SK-N-SH (cell line): ENCODE data around the gene ULK1. TPM values are rescaled to one million over a fixed set of nuclear protein-coding genes. Genes with fewer than 3 reads are reported as not detected.

Experiments used
- CTCF ChIA-PET: fragments of 300-600, 350-600 bp; formaldehyde crosslinking; extraction: SDS; loops from one replicate; lab custom pipeline; 2021; lab: Yijun Ruan, JAX
- POLR2A ChIA-PET: fragments of 350-600 bp; sonication (Branson Sonifier 250); formaldehyde crosslinking; extraction: SDS; loops from one replicate; lab custom pipeline; 2020; ENCODE audit warnings: antibody characterized with exemption, inconsistent platforms; lab: Yijun Ruan, JAX
- DNase-seq: peaks from one replicate; pipeline ENCODE4 v3.0.0; 2012
- H2AFZ ChIP-seq: fragments of 200-600 bp; sonication (generic); 2 replicates; pipeline ENCODE4 v1.8.1; 2016; ENCODE audit warnings: antibody characterized with exemption, mild to moderate bottlenecking, low read depth
- H3F3A ChIP-seq: fragments of 200-600 bp; sonication (generic); replicated peaks from 2 replicates; pipeline ENCODE3; 2016; ENCODE audit warnings: antibody characterized with exemption, mild to moderate bottlenecking; ENCODE audit not compliant: insufficient read depth
- H3K27ac ChIP-seq, 2 experiments: fragments of 200-500 bp in 1 of 2; fragments of 200-600 bp in 1 of 2; sonication (Bioruptor generic) in 1 of 2; sonication (generic), shearing (Covaris generic) in 1 of 2; 2 replicates each; pipeline versions ENCODE4 v1.5.1 to v1.6.1; 2014 to 2016; ENCODE audit warnings: low read depth in 2 of 2, inconsistent platforms in 1 of 2, low read length in 1 of 2, mild to moderate bottlenecking in 1 of 2, mixed read lengths in 1 of 2
- H3K27me3 ChIP-seq: fragments of 200-600 bp; sonication (generic), shearing (Covaris generic); 2 replicates; pipeline ENCODE4 v1.6.1; 2016; ENCODE audit warnings: mixed run types; ENCODE audit not compliant: insufficient read depth
- H3K36me3 ChIP-seq, 2 experiments: fragments of 200-500 bp in 1 of 2; fragments of 200-600 bp in 1 of 2; sonication (Bioruptor generic) in 1 of 2; sonication (generic) in 1 of 2; replicated peaks in 1 of 2; 2 replicates each; pipeline versions ENCODE3 to v1.5.1; 2014 to 2016; ENCODE audit warnings: low read length in 1 of 2, mild to moderate bottlenecking in 1 of 2; ENCODE audit not compliant: insufficient read depth in 2 of 2, control insufficient read depth in 1 of 2
- H3K4me1 ChIP-seq, 2 experiments: fragments of 200-500 bp in 1 of 2; fragments of 200-600 bp in 1 of 2; sonication (Bioruptor generic) in 1 of 2; sonication (generic), shearing (Covaris generic) in 1 of 2; 2 replicates each; pipeline versions ENCODE4 v1.5.1 to v1.6.1; 2014 to 2016; ENCODE audit warnings: low read depth in 1 of 2, low read length in 1 of 2, mixed run types in 1 of 2; ENCODE audit not compliant: insufficient read depth in 2 of 2, control insufficient read depth in 1 of 2
- H3K4me2 ChIP-seq: fragments of 200-600 bp; sonication (generic), shearing (Covaris generic); 2 replicates; pipeline ENCODE4 v1.6.1; 2017; ENCODE audit warnings: mixed run types
- H3K4me3 ChIP-seq, 2 experiments: fragments of 200-500 bp in 1 of 2; fragments of 200-600 bp in 1 of 2; sonication (Bioruptor generic) in 1 of 2; sonication (generic), shearing (Covaris generic) in 1 of 2; 2 replicates each; pipeline versions ENCODE4 v1.5.1 to v1.8.1; 2014 to 2016; ENCODE audit warnings: low read depth in 2 of 2, inconsistent platforms in 1 of 2, low read length in 1 of 2, mild to moderate bottlenecking in 1 of 2, mixed read lengths in 1 of 2, moderate library complexity in 1 of 2
- H3K79me2 ChIP-seq: fragments of 200-600 bp; sonication (generic); 2 replicates; pipeline ENCODE4 v1.8.1; 2017; ENCODE audit warnings: mild to moderate bottlenecking; ENCODE audit not compliant: insufficient read depth
- H3K9ac ChIP-seq: fragments of 200-600 bp; sonication (generic); 2 replicates; pipeline ENCODE4 v1.6.1; 2017; ENCODE audit warnings: mixed run types
- H3K9me2 ChIP-seq: fragments of 200-600 bp; sonication (generic); 2 replicates; pipeline ENCODE4 v1.6.1; 2017; ENCODE audit warnings: mixed run types
- H3K9me3 ChIP-seq: fragments of 200-600 bp; sonication (generic); 2 replicates; pipeline ENCODE4 v1.6.1; 2017; ENCODE audit warnings: mixed run types, mild to moderate bottlenecking, moderate library complexity
- H4K20me1 ChIP-seq: fragments of 200-600 bp; sonication (generic); 2 replicates; pipeline ENCODE4 v1.6.1; 2017; ENCODE audit warnings: mild to moderate bottlenecking, mixed run types; ENCODE audit not compliant: insufficient read depth
- CTCF ChIP-seq: fragments of 200-600 bp; sonication (generic); IDR thresholded peaks from 2 replicates; pipeline ENCODE4 v1.6.1; 2017; ENCODE audit warnings: antibody characterized with exemption, mild to moderate bottlenecking, moderate library complexity
- ELF1 ChIP-seq: IDR thresholded peaks from 2 replicates; pipeline ENCODE4 v1.4.0; 2012
- EP300 ChIP-seq, 2 experiments: IDR thresholded peaks; 2 replicates each; pipeline versions ENCODE4 v1.4.0 to v1.6.1; 2012; ENCODE audit warnings: borderline replicate concordance in 1 of 2, low read depth in 1 of 2, low read length in 1 of 2
- EZH2phosphoT487 ChIP-seq: fragments of 200-600 bp; sonication (generic); IDR thresholded peaks from 2 replicates; pipeline ENCODE4 v1.6.1; 2017; ENCODE audit warnings: low read depth, mixed run types, mild to moderate bottlenecking, antibody characterized with exemption, moderate library complexity, borderline replicate concordance
- GATA2 ChIP-seq: sonication (generic); formaldehyde crosslinking; IDR thresholded peaks from 2 replicates; pipeline ENCODE4 v1.5.0; 2020; ENCODE audit warnings: mild to moderate bottlenecking, missing genetic modification reagents
- JUND ChIP-seq: IDR thresholded peaks from 2 replicates; pipeline ENCODE4 v1.4.0; 2012
- POLR2AphosphoS5 ChIP-seq: IDR thresholded peaks from 2 replicates; pipeline ENCODE4 v1.6.1; 2012; ENCODE audit warnings: low read depth, low read length
- RAD21 ChIP-seq: IDR thresholded peaks from 2 replicates; pipeline ENCODE4 v1.6.1; 2012; ENCODE audit warnings: mild to moderate bottlenecking, low read length
- RCOR1 ChIP-seq: fragments of 150-350 bp; IDR thresholded peaks from 2 replicates; pipeline ENCODE4 v1.6.1; 2017; ENCODE audit warnings: antibody characterized with exemption, low read length
- SIN3A ChIP-seq: IDR thresholded peaks from 2 replicates; pipeline ENCODE4 v1.6.1; 2012; ENCODE audit warnings: low read depth, mild to moderate bottlenecking, low read length, moderate library complexity, borderline replicate concordance
- TCF12 ChIP-seq: IDR thresholded peaks from 2 replicates; pipeline ENCODE4 v1.4.0; 2012
- TEAD4 ChIP-seq: IDR thresholded peaks from 2 replicates; pipeline ENCODE4 v1.4.0; 2012; ENCODE audit warnings: mild to moderate bottlenecking, borderline replicate concordance; ENCODE audit not compliant: insufficient read depth
- ZBTB33 ChIP-seq: IDR thresholded peaks from 2 replicates; pipeline ENCODE4 v1.4.0; 2012; ENCODE audit warnings: low read depth, borderline replicate concordance
- WGBS: methylation state at CpG from one replicate; pipeline ENCODE4 v1.1.6; 2017; ENCODE audit warnings: low lambda C conversion rate; 5-methylcytosine and 5-hydroxymethylcytosine counted together
- polyA plus RNA-seq, 3 experiments: library from polyadenylated mRNA; depleted of rRNA; stranded (reverse); fragments of >200 nt; gene quantifications; 2 replicates each; pipeline ENCODE4 v1.2.3, GENCODE V29; 2012
- TF ChIP-seq, protein P1 (sequence below): IDR thresholded peaks from 2 replicates; pipeline ENCODE4; 2012
- TF ChIP-seq, protein P2 (sequence below): fragments of 150-350 bp; IDR thresholded peaks from 2 replicates; pipeline ENCODE4 v1.6.1; 2016; ENCODE audit warnings: mild to moderate bottlenecking, low read depth, low read length
- TF ChIP-seq, protein P3 (sequence below): IDR thresholded peaks from 2 replicates; pipeline ENCODE4 v1.6.1; 2012; ENCODE audit warnings: mild to moderate bottlenecking, low read depth, low read length, moderate library complexity

ULK1 gene
- polyA plus RNA-seq, 1 of the 3 experiments (the other 2 are of a cell fraction): 10.7 TPM

DNA sequence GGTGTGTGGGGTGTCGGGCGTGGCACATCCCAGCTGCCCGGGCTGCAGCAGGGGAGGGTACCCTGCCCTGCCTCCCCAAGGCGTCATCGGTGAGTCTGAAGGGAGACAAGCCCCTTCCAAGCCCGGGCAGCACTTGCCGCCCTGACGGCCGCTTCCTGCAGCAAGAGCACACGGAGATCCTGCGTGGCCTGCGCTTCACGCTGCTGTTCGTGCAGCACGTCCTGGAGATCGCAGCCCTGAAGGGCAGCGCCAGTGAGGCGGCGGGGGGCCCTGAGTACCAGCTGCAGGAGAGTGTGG is 24.6 kb downstream of the ULK1 start:
- POLR2A ChIA-PET: interaction anchor here (0.6 kb wide), 1 partner anchor 52 kb away, joined by 3 read pairs; no protein-coding TSS in a partner anchor
- 89% methylated on average over 16 of the region's 19 CpGs for WGBS

More for the DNA sequence above, 24.6 kb downstream of the ULK1 start:
- H3K4me2 ChIP-seq: no peak overlapping the region
- H3K9me2 ChIP-seq: no peaks in the 10 kb centered on the region
- no peak overlapping the region for H2AFZ ChIP-seq
- H3F3A ChIP-seq: peaks cover 3% of the 10 kb centered on the region
- no peak overlapping the region for H3K4me3 ChIP-seq
- no peaks in the 10 kb centered on the region for H3K79me2 ChIP-seq
- no peaks in the 10 kb centered on the region for H3K27me3 ChIP-seq
- H3K4me1 ChIP-seq: no peaks in the 10 kb centered on the region; a peak in 1 of 4 replicates
- no peak for TF ChIP-seq TEAD4
- TF ChIP-seq, protein P1, sequence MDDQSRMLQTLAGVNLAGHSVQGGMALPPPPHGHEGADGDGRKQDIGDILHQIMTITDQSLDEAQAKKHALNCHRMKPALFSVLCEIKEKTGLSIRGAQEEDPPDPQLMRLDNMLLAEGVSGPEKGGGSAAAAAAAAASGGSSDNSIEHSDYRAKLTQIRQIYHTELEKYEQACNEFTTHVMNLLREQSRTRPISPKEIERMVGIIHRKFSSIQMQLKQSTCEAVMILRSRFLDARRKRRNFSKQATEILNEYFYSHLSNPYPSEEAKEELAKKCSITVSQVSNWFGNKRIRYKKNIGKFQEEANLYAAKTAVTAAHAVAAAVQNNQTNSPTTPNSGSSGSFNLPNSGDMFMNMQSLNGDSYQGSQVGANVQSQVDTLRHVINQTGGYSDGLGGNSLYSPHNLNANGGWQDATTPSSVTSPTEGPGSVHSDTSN: no peak
- TF ChIP-seq RAD21: no peak
- no peak for TF ChIP-seq ZBTB33
- no peak for TF ChIP-seq CTCF
- no peak for TF ChIP-seq EP300 (IDR thresholded peaks at IDR 0.05; ENCODE audit: borderline replicate concordance in 1 of 2, low read depth in 1 of 2, low read length in 1 of 2)
- no peak for TF ChIP-seq TCF12
- TF ChIP-seq GATA2: no peak
- TF ChIP-seq, protein P2, sequence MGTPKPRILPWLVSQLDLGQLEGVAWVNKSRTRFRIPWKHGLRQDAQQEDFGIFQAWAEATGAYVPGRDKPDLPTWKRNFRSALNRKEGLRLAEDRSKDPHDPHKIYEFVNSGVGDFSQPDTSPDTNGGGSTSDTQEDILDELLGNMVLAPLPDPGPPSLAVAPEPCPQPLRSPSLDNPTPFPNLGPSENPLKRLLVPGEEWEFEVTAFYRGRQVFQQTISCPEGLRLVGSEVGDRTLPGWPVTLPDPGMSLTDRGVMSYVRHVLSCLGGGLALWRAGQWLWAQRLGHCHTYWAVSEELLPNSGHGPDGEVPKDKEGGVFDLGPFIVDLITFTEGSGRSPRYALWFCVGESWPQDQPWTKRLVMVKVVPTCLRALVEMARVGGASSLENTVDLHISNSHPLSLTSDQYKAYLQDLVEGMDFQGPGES: no peak
- no peak for TF ChIP-seq JUND
- TF ChIP-seq EZH2phosphoT487: no peak
- TF ChIP-seq SIN3A: no peak
- TF ChIP-seq, protein P3, sequence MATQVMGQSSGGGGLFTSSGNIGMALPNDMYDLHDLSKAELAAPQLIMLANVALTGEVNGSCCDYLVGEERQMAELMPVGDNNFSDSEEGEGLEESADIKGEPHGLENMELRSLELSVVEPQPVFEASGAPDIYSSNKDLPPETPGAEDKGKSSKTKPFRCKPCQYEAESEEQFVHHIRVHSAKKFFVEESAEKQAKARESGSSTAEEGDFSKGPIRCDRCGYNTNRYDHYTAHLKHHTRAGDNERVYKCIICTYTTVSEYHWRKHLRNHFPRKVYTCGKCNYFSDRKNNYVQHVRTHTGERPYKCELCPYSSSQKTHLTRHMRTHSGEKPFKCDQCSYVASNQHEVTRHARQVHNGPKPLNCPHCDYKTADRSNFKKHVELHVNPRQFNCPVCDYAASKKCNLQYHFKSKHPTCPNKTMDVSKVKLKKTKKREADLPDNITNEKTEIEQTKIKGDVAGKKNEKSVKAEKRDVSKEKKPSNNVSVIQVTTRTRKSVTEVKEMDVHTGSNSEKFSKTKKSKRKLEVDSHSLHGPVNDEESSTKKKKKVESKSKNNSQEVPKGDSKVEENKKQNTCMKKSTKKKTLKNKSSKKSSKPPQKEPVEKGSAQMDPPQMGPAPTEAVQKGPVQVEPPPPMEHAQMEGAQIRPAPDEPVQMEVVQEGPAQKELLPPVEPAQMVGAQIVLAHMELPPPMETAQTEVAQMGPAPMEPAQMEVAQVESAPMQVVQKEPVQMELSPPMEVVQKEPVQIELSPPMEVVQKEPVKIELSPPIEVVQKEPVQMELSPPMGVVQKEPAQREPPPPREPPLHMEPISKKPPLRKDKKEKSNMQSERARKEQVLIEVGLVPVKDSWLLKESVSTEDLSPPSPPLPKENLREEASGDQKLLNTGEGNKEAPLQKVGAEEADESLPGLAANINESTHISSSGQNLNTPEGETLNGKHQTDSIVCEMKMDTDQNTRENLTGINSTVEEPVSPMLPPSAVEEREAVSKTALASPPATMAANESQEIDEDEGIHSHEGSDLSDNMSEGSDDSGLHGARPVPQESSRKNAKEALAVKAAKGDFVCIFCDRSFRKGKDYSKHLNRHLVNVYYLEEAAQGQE: no peak
- TF ChIP-seq RCOR1: no peak
- TF ChIP-seq ELF1: no peak
- TF ChIP-seq POLR2AphosphoS5: no peak
- H3K9ac ChIP-seq: no peak overlapping the region
- H4K20me1 ChIP-seq: no peaks in the 10 kb centered on the region
- CTCF ChIA-PET: no interaction called here
- H3K36me3 ChIP-seq: peaks cover 4 to 57% of the 10 kb centered on the region in 2 experiments
- no peak overlapping the region for H3K27ac ChIP-seq
- DNase-seq: no peak
- no peaks in the 10 kb centered on the region for H3K9me3 ChIP-seq
